Activated CD4-positive, alpha-beta T cell treated with anti-CD3 and anti-CD28 coated beads, Interleukin-10, Interleukin-2, amounts not matched to agents 100 ng/mL and 50 ng/mL, durations not matched to agents 16 hours and 8 hours (primary cell): ENCODE measurements around the gene CLDN6.
A peak's percentile ranks its signal among the peaks of the same experiment; 100 is the strongest.

Source experiments
- DNase-seq: peaks from one replicate; pipeline ENCODE4 v3.0.0-alpha.2; 2020

The CLDN6 gene

GRCh38 chr16:3051009-3051408, 33.0 kb upstream of the CLDN6 start:
- DNase-seq: no peak

GRCh38 chr16:3050487-3050886, 32.5 kb upstream of the CLDN6 start:
- no peak for DNase-seq

GRCh38 chr16:3049921-3050481, 32.0 kb upstream of the CLDN6 start:
- no peak for DNase-seq

DNA sequence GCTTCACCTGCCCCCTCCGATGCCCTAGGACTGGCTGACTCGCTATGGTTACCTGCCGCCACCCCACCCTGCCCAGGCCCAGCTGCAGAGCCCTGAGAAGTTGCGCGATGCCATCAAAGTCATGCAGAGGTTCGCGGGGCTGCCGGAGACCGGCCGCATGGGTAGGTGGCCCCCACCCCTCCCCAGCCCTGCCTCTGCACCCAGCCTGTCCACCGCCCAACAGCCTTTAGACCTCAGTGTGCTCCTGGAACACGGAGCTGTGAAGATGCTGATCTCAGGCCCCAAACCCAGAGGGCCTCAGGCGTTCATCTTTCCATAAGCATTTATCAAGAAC, 29.4 kb upstream of the CLDN6 start:
- DNase-seq: no peak

DNA sequence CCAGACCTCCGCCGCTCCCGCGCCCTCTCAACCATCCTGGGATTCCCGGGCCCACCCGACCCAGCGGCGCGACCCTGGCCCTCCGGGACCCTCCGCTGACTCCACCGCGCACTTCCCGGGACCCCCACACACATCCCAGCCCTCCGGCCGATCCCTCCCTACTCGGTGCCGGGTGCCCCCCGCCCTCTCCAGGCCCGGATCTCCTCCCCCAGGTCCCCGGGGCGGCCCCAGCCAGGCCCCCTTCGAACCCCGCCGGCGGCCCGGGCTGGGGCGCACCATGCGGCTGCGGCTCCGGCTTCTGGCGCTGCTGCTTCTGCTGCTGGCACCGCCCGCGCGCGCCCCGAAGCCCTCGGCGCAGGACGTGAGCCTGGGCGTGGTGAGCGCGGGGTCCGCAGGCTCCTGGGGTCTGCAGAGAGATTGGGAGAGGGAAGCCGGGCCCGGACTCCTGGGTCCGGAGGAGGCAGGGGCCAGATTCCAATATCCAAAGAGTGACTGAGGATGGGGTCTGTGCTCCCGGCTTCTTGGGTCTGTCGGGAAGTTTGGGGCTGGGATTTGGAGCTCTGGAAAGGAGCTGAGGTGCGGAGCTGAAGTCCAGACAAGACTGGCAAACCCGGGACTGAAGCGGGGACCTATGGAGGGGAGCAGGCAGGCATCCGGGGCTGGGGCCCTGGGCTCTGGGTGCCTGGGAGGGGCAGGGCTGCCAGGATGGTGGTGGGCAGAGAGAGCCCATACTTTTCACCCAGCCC, 28.8 kb upstream of the CLDN6 start:
- DNase-seq: peak; percentile 40

- DNase-seq: no peak
Measured at GRCh38 chr16:3045758-3046640, 28.0 kb upstream of the CLDN6 start, which contains the start of gene MMP25. MMP25 (plus strand) TSS chr16:3046561; CDS start chr16:3046918, 357 bp downstream.

GRCh38 chr16:3044708-3045107, 26.7 kb upstream of the CLDN6 start:
- no peak for DNase-seq

DNA sequence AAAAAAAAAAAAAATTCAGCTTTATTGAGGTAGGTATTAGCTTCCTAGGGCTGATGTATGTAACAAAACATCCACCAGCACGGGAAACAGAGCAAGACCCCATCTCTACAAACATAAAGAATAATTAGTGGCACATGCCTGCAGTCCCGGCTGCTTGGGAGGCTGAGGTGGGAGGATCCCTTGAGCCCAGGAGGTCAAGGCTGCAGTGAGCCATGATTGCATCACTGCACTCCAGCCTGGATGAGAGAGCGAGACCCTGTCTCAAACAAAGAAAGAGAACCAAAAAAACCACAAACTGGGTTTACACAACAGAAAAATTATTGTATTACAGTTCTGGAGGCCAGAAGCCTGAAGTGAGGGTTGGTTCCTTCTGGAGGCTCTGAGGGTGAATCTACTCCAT, 24.4 kb upstream of the CLDN6 start:
- no peak for DNase-seq

DNA sequence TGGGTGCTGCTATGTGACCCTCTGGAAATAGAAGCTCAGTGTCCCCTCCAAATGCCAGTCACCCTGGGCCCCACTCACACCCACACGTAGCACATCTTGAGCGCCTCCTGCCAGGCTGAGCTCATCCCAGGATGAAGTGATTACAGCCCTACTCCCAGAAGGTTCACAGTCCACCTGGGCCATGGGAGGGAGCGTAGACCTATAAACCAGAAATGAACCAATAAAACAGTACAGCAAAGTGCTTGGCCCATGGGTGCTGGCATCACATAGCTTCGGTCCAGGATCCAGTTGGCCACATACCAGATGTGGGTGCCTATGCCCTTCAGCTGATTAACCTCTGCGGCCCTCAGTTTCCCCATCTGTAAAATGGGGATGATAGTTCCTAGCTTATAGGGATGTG, 20.9 kb upstream of the CLDN6 start:
- no peak for DNase-seq

GRCh38 chr16:3038256-3038655, 20.3 kb upstream of the CLDN6 start:
- DNase-seq: no peak

- no peak for DNase-seq
Measured at GRCh38 chr16:3036726-3037315, 18.8 kb upstream of the CLDN6 start, which contains the start of gene BICDL2. BICDL2 (minus strand) TSS chr16:3036944; CDS start chr16:3035496, 1,448 bp downstream.

DNA sequence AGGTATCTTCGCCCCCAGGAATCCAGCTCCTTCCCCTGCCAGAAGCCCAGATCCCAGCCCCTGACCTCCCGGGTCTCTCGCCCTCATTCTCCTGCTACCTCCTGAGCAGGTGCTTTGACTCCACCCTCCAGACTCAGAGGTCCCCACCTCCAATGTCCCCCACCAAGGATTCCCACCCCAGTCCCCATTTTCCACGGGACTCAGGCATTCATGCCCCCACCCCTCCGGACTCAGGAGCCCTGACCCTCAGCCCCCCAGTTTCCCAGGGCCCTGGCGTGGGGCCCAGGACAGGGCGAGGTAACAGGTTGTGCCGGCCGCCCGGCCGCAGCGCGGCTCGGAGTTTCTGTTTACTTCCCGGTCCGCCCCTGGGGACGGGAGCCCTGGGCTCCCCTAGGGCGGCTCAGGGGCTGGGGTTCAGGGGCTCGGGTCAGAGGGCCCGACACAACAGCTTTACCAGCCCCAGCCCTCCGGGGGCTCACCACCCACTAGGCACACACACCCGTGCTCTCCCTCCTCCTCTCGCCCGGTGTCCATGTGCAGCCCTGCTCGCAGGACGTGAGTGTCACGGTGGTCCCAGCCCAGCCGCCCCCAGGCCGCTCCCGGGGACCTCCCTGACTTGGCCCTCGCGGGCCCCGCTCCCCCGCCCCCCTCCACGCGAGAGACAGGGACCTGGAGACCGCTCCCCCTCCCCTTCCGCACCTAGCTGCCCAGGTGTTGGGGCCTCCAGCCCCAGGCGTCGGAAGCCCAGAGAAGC, 18.2 kb upstream of the CLDN6 start:
- no peak for DNase-seq

DNA sequence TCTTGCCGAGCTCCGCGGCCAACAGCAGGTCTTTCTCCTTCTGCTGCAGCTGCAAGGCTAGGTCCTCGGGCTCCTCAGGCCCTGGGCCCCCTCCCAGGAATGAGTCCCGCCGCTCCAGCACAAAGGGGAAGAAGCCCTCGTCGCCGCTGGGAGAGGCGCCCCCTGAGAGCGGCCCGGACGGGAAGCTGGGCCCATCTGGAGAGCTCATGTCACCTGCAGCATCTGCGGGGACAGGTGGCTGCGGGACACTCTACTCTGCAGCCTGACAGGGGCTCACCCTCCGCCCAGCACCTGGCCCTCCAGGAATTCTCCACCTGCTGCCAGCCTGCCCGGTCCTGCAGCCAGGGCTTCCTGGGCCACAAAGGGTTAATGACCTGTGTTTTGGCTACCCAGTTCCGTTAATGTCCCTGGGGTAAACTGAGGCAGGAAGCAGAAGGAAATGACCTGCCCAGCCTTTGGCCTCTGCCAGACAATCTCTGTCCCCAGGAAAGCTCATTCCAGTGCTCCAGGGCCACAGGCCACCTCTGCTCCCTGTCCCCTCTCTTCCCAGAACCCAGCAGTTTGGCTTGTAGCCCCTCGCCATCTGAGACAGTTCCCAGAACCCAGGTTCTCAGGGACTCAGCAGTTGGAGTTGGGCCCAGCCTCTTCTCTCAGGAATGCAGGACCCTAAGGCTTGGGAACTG, 17.4 kb upstream of the CLDN6 start:
- DNase-seq: no peak

- DNase-seq: peak; percentile 39
Measured at GRCh38 chr16:3032624-3033023, 14.6 kb upstream of the CLDN6 start.

DNA sequence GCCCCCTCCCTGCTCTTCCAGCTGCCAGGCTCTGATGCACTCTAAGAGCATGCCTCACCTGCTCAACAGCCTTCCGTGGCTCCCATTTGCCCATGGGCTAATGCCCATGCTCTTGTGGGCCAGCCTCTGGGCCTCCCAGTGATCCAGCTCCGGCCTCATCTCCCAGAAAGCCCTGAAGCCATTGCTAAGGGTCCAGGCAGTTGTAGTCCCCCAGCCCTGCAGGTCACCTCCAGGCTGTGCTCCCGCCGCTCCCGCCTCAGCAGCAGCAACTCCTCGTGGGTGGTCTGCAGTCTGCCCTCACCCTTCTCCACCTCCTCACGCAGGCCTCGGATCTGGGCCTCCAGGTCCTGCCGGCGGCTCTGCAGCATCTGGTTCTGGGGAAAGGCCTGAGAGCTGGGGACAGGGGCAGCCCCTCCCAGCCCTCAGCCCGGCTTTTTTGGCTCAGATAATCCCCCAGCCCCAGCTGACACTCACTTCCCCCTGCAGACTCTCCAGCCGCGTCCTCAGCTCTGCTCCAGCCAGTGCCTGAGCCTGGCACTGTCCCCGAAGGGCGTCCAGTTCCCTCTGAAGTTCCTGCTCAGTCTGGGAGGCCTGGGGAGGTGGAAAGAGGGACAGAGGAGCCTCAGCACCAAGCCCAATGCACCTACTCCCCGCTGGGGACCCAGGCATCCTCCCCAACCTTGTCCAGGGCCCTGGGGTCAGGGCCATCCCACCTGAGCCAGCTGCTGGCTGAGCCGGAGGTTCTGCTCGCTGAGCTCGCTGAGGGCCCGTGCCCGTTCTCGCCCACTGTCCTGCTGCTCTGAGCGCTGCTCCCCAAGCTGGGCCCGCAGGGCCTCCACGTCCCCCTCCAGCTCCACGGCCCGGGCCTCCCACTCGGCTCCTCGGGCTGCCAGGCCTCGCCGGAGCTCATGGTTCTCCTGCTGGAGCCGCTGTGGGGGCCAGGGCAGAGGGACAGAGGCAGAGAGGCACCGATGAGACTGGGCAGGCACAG, 12.5 kb upstream of the CLDN6 start:
- no peak for DNase-seq

DNA sequence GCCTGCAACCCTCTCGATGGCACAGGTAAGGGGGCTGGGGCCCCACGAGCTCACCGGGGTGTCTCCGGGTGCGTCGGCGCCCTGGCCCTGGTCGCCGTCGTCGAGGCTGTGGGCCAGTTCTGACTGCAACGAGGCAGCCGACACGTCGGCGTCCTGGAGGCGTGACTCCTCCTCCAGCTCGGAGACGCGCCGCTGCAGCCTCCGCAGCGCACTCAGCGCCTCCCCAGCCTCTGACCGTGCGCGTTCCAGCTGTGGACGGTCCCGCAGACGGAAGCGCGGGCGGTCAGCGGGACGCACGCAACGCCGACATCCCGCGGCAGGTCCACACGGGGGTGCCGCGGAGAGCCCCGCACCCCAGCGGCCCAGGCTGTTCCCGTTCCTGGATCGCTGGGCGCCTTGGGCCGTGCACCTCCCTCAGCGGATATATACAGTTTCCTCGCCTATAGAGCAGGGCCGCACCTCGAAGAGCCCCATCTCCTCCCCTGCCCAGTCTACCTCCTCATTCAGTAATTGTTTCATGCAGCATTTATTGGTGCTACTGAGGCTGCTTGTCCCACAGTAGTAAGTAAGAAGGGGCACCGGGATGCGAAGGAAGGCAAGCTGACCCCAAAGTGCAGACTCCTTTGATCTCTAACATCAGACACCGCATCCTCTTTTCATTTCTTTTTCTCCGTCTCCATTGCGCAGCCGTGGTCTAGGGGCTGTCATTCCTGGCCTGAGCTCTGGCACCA, 11.7 kb upstream of the CLDN6 start:
- DNase-seq: peak; percentile 69

- no peak for DNase-seq
Measured at GRCh38 chr16:3028716-3029319, 10.8 kb upstream of the CLDN6 start.

- peak; percentile 94 for DNase-seq
Measured at GRCh38 chr16:3027983-3028715, 10.2 kb upstream of the CLDN6 start.

DNA sequence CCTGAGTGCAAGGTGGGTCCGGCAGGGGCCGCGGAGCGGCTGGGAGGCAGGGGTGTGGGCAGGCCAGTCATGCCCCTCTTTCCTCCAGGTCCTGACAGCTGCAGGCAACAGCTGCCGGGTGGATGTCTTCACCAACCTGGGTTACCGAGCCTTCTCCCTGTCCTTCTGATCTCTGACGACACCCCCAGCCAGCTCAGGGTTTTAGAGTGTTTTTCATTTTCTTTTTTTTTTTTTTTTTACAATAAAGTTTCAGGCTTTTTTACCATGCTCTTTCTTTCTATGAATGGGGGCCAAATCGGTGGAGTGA, 9.5 kb upstream of the CLDN6 start:
- DNase-seq: no peak
